ENCODE results near the gene ZBTB5. TPM values are rescaled to one million over a fixed set of nuclear protein-coding genes. Genes with fewer than 3 reads are reported as not detected.

The ZBTB5 gene
- total RNA-seq, 1 donor from 2014 or later = 10.1 TPM

DNA sequence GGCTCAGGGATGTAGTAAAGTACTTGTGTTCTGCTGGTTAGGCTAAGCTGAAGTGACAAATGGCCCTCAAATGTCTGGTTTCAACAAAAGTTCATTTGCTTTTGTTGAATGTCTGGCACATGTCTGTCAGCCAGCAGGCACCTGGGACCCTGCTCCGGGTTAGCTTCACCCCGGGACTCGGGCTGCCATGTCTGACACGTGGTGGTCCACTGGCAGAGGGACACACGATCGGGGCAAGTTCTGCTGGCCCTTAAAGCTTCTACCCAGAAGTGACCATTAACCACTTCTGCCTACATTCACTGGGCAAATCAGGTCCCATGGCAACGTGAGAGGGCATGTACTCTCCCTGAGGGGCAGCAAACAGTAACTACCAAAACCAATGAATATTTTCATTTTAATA is 44.3 kb upstream of the ZBTB5 start:
- no peak overlapping the region for H3K4me3 ChIP-seq
- peak; percentile 48 for DNase-seq
- no peaks in the 10 kb centered on the region for H3K36me3 ChIP-seq
- no peak overlapping the region for H3K27ac ChIP-seq
- no peak for ATAC-seq
- intact Hi-C loops (cut with DNase I) = no loop called here
- H3K27me3 ChIP-seq = no peaks in the 10 kb centered on the region
- H3K4me1 ChIP-seq = no peaks in the 10 kb centered on the region
- TF ChIP-seq, protein P1, sequence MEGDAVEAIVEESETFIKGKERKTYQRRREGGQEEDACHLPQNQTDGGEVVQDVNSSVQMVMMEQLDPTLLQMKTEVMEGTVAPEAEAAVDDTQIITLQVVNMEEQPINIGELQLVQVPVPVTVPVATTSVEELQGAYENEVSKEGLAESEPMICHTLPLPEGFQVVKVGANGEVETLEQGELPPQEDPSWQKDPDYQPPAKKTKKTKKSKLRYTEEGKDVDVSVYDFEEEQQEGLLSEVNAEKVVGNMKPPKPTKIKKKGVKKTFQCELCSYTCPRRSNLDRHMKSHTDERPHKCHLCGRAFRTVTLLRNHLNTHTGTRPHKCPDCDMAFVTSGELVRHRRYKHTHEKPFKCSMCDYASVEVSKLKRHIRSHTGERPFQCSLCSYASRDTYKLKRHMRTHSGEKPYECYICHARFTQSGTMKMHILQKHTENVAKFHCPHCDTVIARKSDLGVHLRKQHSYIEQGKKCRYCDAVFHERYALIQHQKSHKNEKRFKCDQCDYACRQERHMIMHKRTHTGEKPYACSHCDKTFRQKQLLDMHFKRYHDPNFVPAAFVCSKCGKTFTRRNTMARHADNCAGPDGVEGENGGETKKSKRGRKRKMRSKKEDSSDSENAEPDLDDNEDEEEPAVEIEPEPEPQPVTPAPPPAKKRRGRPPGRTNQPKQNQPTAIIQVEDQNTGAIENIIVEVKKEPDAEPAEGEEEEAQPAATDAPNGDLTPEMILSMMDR (IDR thresholded peaks at IDR 0.05) = no peak
- no peaks in the 10 kb centered on the region for H3K9me3 ChIP-seq

GRCh38 chr9:37508834-37509206 is 43.6 kb upstream of the ZBTB5 start:
- TF ChIP-seq, protein P1 (IDR thresholded peaks at IDR 0.05) = no peak
- ATAC-seq = no peak
- H3K9me3 ChIP-seq = no peaks in the 10 kb centered on the region
- no peak overlapping the region for H3K27ac ChIP-seq
- intact Hi-C loops (cut with DNase I) = no loop called here
- peak; percentile 16 for DNase-seq
- H3K36me3 ChIP-seq = peaks cover 5% of the 10 kb centered on the region
- H3K4me1 ChIP-seq = no peaks in the 10 kb centered on the region
- H3K27me3 ChIP-seq = no peaks in the 10 kb centered on the region
- H3K4me3 ChIP-seq = no peak overlapping the region

DNA sequence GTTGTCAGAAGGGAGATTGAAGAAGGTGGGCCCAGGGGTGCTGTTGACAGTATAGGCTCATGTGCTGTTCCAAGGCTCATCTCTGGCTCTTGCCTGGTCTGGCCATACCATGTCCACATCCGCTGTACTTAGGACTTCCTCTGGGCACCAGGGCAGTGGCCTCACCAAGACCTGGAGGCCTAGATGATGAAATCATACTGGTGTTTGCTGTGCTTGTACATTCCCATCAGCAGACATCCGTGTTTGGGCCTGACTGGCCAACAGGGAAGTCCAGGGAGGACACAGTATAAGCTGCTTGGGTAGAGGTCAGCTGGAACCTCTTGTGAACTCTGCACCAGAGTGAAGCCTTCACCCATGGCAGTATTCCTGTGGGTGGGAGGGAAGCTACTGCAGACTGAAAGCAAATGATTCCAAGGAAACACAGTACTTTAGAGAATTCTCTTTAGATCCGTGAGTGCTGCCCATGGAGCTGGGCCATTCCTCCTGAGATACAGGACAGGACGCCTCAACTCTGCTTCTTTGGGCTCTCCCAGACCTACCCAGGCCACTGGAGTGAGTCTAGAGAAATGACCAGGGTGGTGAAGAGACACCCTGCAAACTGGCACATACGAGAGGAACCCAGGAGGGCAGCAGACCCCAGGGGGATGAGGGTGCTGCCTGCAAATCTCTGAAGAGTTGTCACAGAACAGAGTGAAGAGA is 43.0 kb upstream of the ZBTB5 start:
- H3K27ac ChIP-seq = no peak overlapping the region
- H3K9me3 ChIP-seq = no peaks in the 10 kb centered on the region
- H3K36me3 ChIP-seq = peaks cover 10% of the 10 kb centered on the region
- TF ChIP-seq, protein P1 (IDR thresholded peaks at IDR 0.05) = no peak
- no peak overlapping the region for H3K4me3 ChIP-seq
- no peaks in the 10 kb centered on the region for H3K4me1 ChIP-seq
- DNase-seq (peak; percentile 61), ATAC-seq (peak; percentile 81)
- intact Hi-C loops (cut with DNase I) = no loop called here
- no peaks in the 10 kb centered on the region for H3K27me3 ChIP-seq

DNA sequence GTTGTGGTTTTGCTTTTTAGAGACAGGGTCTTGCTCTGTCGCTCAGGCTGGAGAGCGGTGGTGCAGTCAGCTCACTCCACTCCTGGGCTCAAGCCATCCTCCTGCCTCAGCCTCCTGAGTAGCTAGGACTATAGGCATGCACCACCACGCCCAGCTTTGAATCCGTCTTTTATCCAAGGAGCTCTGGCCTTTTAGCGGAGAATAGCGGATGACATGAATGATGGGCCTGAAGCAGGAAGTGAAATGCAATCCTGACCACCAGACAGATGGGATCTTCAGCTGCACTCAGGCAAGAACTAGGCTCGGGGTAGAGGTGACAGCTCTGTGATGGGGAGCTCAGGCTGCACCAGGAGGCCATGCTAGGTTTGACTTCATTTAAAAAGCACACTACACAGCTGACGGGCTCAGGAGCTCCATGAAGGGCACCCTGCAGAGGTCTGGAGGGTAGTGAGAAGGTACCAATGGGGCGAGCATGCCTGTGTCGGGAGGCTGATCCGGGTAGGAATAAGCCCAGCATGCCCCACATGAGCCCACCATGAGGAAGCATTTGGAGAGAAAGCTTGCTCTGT is 42.4 kb upstream of the ZBTB5 start:
- intact Hi-C loops (cut with DNase I) = no loop called here
- TF ChIP-seq, protein P1 (IDR thresholded peaks at IDR 0.05) = no peak
- Histone ChIP-seq H3K9me3 (no peaks in the 10 kb centered on the region), H3K27ac (no peak overlapping the region), H3K36me3 (peaks cover 17% of the 10 kb centered on the region), H3K27me3 (no peaks in the 10 kb centered on the region), H3K4me3 (no peak overlapping the region), H3K4me1 (no peaks in the 10 kb centered on the region)
- ATAC-seq = no peak
- DNase-seq = peak; percentile 22

- H3K27ac ChIP-seq = peak overlapping the region; percentile 17
These were observed 39.4 kb upstream of the ZBTB5 start for GRCh38 chr9:37504605-37505004.

More at GRCh38 chr9:37504605-37505004, 39.4 kb upstream of the ZBTB5 start:
- H3K9me3 ChIP-seq = no peaks in the 10 kb centered on the region
- no peaks in the 10 kb centered on the region for H3K4me1 ChIP-seq
- peaks cover 43% of the 10 kb centered on the region for H3K36me3 ChIP-seq
- H3K4me3 ChIP-seq = no peak overlapping the region
- DNase-seq (no peak), ATAC-seq (no peak)
- intact Hi-C loops (cut with DNase I) = no loop called here
- H3K27me3 ChIP-seq = no peaks in the 10 kb centered on the region
- TF ChIP-seq, protein P1 (IDR thresholded peaks at IDR 0.05) = no peak

Data from upper lobe of right lung (tissue), 1 donor.